IPS DF 19.7 (cell line): ENCODE data around the gene PCDHGA12.
"Not testable (repeated sequence)": the region's sequence is repeated elsewhere in the genome, so short reads cannot be mapped to it uniquely, and the experiment has no call there.

Experiments
- DNase-seq: peaks from one replicate; pipeline ENCODE4 v3.0.0-alpha.2; 2013; ENCODE audit warnings: low read depth, low spot score

The PCDHGA12 gene

DNA sequence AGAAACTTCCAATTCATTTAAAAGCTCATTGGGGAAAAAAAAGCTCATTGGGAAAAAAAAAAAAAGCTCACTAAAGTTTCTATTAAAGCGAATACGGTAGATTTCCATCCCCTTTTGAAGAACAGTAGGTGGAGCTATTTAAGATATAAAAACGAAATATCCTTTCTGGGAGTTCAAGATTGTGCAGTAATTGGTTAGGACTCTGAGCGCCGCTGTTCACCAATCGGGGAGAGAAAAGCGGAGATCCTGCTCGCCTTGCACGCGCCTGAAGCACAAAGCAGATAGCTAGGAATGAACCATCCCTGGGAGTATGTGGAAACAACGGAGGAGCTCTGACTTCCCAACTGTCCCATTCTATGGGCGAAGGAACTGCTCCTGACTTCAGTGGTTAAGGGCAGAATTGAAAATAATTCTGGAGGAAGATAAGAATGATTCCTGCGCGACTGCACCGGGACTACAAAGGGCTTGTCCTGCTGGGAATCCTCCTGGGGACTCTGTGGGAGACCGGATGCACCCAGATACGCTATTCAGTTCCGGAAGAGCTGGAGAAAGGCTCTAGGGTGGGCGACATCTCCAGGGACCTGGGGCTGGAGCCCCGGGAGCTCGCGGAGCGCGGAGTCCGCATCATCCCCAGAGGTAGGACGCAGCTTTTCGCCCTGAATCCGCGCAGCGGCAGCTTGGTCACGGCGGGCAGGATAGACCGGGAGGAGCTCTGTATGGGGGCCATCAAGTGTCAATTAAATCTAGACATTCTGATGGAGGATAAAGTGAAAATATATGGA lies at the start of gene PCDHGA12:
Gene PCDHGA12 (plus strand): TSS at position 176 of the 782 bp plus-strand sequence. CDS start 253 bp downstream, at position 429.
- no peak for DNase-seq

DNA sequence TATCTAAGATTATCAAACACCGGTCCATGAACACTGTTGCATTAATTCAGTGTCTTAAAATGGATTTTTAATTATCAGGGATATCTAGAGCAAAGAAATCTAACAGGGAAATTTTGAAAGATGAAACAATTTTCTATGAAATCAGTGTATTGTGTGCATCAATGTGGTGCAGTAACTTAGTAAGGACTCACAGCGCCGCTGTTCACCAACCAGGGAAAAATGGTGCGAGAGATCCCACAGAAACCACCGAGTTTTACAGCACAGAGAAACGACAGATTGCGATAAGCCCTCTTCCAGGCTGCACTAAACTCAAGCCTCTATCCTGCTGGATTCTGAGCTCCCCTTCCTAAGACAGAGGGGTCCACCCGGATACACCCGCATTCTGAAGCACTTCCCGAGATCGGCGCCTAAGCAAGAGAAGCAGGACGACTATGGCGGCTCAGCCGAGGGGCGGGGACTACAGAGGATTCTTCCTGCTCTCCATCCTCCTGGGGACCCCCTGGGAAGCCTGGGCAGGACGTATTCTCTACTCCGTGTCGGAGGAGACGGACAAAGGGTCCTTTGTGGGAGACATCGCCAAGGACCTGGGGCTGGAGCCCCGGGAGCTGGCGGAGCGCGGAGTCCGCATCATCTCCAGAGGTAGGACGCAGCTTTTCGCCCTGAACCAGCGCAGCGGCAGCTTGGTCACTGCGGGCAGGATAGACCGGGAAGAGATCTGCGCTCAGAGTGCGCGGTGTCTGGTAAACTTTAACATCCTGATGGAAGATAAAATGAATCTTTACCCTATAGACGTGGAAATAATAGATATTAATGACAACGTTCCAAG lies 47.6 kb upstream of the PCDHGA12 start, which contains the start of gene PCDHGA7:
Gene PCDHGA7 (plus strand): TSS at position 274 of the 826 bp plus-strand sequence. CDS start 158 bp downstream, at position 432.
- no peak for DNase-seq

DNA sequence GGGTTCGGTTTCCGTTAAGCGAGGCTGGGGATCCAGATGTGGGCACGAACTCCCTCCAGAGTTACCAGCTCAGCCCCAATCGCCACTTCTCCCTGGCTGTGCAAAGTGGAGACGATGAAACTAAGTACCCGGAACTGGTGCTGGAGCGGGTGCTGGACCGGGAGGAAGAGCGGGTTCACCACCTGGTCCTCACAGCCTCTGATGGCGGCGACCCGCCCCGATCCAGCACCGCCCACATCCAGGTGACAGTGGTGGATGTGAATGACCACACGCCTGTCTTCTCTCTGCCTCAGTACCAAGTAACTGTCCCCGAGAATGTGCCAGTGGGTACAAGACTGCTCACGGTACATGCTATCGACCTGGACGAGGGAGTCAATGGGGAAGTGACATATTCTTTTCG lies 47.0 kb upstream of the PCDHGA12 start:
- no peak for DNase-seq

DNA sequence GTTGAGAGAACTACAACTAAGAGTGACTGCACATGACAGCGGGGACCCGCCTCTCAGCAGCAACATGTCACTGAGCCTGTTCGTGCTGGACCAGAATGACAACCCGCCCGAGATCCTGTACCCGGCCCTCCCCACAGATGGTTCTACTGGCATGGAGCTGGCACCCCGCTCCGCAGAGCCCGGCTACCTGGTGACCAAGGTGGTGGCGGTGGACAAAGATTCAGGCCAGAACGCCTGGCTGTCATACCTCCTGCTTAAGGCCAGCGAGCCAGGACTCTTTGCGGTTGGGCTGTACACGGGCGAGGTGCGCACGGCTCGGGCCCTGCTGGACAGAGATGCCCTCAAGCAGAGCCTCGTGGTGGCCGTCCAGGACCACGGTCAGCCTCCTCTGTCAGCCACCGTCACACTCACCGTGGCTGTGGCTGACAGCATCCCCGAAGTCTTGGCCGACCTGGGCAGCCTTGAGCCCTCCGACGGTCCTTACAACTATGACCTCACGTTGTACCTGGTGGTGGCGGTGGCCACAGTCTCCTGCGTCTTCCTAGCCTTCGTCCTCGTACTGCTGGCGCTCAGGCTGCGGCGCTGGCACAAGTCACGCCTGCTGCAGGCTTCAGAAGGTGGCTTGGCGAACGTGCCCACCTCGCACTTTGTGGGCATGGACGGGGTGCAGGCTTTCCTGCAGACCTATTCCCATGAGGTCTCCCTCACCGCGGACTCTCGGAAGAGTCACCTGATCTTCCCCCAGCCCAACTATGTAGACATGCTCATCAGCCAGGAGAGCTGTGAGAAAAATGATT lies 45.6 kb upstream of the PCDHGA12 start:
- DNase-seq = no peak

DNA sequence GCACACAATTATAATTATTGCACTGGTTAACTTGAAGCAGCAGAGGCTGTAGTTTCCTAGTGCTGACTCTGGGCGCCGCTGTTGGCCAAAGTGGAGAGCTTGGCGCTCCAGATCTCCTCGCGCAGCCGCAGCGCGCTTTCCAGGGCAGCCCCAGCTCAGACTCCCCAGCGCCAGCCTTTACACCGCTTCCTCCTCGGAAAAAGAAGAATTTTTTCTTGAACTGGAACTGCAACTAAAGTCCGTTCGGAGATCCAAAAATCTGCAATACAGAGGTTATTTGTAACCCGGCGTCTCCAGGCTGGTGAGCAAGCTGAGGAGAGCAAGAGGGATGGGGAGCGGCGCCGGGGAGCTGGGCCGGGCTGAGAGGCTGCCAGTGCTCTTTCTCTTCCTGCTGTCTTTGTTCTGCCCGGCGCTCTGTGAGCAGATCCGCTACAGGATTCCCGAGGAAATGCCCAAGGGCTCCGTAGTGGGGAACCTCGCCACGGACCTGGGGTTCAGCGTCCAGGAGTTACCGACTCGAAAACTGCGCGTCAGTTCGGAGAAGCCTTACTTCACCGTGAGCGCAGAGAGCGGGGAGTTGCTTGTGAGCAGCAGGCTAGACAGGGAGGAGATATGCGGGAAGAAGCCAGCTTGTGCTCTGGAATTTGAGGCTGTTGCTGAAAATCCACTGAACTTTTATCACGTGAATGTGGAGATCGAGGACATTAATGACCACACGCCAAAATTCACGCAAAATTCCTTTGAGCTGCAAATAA lies 42.6 kb upstream of the PCDHGA12 start, which contains the start of gene PCDHGB4:
Gene PCDHGB4 (plus strand): TSS at position 142 of the 755 bp plus-strand sequence. CDS start 187 bp downstream, at position 329.
- DNase-seq = not testable (repeated sequence)

DNA sequence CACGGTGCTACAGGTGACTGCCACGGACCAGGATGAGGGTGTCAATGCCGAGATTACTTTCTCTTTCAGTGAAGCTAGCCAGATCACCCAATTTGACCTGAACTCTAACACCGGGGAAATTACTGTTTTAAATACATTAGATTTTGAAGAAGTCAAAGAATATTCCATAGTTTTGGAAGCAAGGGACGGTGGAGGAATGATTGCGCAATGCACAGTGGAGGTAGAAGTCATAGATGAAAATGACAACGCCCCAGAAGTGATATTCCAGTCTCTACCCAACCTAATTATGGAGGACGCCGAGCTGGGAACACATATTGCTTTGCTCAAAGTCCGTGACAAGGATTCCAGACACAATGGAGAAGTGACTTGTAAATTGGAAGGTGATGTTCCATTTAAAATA lies 41.6 kb upstream of the PCDHGA12 start:
- DNase-seq = no peak

DNA sequence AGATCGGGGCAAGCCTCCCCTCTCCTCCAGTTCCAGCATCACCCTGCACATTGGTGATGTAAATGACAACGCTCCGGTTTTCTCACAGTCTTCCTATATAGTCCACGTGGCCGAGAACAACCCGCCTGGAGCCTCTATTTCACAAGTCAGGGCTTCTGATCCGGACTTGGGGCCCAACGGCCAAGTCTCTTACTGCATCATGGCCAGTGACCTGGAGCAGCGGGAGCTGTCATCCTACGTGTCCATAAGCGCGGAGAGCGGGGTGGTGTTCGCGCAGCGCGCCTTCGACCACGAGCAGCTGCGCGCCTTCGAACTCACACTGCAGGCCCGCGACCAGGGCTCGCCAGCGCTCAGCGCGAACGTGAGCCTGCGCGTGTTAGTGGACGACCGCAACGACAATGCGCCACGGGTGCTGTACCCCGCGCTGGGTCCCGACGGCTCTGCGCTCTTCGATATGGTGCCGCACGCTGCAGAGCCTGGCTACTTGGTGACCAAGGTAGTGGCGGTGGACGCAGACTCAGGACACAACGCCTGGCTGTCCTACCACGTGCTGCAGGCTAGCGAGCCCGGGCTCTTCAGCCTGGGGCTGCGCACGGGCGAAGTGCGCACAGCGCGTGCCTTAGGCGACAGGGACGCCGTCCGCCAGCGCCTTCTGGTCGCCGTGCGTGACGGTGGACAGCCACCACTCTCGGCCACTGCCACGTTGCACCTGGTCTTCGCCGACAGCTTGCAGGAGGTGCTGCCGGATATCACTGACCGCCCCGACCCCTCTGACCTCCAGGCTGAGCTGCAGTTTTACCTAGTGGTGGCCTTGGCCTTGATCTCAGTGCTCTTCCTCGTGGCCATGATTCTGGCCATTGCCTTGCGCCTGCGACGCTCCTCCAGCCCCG lies 40.9 kb upstream of the PCDHGA12 start:
- DNase-seq = no peak

DNA sequence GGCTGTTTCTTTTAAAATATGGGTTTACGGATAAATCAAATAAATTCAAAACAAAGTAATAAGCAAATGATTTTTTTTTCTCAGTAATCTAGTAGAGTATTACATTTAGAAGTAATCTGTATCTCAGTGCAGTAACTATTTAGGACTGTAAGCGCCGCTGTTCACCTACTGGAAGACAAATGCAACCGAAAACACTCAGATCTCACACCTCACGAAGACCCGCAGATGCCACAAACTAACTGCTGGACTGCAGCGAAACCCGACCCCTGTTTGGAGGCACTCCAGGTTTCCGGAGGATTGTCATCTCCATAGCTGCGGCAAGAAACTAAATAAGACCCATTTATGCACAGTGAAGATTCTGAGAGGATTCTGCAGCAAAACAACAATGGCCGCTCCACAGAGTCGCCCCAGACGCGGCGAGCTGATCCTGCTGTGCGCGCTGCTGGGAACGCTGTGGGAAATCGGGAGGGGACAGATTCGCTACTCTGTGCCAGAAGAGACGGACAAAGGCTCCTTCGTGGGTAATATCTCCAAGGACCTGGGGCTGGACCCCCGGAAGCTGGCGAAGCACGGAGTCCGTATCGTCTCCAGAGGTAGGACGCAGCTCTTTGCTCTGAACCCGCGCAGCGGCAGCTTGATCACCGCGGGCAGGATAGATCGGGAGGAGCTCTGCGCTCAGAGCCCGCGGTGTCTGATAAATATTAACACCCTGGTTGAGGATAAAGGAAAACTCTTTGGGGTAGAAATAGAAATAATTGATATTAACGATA lies 37.7 kb upstream of the PCDHGA12 start, which contains the start of gene PCDHGA8:
Gene PCDHGA8 (plus strand): TSS at position 205 of the 770 bp plus-strand sequence. CDS start 181 bp downstream, at position 386.
- DNase-seq = no peak

DNA sequence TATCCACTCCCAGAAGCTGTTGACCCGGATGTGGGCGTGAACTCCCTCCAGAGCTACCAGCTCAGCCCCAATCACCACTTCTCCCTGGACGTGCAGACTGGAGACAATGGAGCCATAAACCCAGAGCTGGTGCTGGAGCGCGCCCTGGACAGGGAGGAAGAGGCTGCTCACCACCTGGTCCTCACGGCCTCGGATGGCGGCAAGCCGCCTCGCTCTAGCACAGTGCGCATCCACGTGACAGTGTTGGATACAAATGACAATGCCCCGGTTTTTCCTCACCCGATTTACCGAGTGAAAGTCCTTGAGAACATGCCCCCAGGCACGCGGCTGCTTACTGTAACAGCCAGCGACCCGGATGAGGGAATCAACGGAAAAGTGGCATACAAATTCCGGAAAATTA lies 37.0 kb upstream of the PCDHGA12 start:
- no peak for DNase-seq

DNA sequence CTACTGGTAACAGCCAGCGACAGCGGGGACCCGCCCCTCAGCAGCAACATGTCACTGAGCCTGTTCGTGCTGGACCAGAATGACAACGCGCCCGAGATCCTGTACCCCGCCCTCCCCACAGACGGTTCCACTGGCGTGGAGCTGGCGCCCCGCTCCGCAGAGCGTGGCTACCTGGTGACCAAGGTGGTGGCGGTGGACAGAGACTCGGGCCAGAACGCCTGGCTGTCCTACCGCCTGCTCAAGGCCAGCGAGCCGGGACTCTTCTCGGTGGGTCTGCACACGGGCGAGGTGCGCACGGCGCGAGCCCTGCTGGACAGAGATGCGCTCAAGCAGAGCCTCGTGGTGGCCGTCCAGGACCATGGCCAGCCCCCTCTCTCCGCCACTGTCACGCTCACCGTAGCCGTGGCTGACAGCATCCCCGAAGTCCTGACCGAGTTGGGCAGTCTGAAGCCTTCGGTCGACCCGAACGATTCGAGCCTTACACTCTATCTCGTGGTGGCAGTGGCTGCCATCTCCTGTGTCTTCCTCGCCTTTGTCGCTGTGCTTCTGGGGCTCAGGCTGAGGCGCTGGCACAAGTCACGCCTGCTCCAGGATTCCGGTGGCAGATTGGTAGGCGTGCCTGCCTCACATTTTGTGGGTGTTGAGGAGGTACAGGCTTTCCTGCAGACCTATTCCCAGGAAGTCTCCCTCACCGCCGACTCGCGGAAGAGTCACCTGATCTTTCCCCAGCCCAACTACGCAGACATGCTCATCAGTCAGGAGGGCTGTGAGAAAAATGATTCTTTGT lies 35.7 kb upstream of the PCDHGA12 start:
- DNase-seq = not testable (repeated sequence)

DNA sequence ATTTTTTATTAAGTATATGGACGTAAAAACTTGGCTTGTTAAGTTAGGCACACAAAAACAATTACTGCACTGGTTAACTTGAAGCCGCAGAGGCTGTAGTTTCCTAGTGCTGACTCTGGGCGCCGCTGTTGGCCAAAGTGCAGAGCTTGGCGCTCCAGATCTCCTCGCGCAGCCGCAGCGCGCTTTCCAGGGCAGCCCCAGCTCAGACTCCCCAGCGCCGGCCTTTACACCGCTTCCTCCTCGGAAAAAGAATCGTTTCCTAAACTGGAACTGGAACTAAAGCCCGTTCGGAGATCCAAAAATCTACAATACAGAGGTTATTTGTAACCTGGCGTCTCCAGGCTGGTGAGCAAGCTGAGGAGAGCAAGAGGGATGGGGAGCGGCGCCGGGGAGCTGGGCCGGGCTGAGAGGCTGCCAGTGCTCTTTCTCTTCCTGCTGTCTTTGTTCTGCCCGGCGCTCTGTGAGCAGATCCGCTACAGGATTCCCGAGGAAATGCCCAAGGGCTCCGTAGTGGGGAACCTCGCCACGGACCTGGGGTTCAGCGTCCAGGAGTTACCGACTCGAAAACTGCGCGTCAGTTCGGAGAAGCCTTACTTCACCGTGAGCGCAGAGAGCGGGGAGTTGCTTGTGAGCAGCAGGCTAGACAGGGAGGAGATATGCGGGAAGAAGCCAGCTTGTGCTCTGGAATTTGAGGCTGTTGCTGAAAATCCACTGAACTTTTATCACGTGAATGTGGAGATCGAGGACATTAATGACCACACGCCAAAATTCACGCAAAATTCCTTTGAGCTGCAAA lies 32.4 kb upstream of the PCDHGA12 start, which contains the start of gene PCDHGB5:
Gene PCDHGB5 (plus strand): TSS at position 192 of the 796 bp plus-strand sequence. CDS start 181 bp downstream, at position 373.
- not testable (repeated sequence) for DNase-seq

DNA sequence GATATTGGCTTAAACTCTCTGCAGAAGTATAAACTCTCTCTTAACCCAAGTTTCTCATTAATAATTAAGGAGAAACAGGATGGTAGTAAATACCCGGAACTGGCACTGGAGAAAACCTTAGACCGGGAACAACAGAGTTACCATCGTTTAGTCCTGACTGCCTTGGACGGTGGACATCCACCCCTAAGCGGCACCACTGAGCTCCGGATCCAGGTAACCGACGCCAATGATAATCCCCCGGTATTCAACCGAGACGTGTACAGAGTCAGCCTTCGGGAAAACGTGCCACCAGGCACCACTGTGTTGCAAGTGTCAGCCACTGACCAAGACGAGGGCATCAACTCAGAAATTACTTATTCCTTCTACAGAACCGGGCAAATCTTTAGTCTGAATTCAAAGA lies 31.7 kb upstream of the PCDHGA12 start:
- no peak for DNase-seq

DNA sequence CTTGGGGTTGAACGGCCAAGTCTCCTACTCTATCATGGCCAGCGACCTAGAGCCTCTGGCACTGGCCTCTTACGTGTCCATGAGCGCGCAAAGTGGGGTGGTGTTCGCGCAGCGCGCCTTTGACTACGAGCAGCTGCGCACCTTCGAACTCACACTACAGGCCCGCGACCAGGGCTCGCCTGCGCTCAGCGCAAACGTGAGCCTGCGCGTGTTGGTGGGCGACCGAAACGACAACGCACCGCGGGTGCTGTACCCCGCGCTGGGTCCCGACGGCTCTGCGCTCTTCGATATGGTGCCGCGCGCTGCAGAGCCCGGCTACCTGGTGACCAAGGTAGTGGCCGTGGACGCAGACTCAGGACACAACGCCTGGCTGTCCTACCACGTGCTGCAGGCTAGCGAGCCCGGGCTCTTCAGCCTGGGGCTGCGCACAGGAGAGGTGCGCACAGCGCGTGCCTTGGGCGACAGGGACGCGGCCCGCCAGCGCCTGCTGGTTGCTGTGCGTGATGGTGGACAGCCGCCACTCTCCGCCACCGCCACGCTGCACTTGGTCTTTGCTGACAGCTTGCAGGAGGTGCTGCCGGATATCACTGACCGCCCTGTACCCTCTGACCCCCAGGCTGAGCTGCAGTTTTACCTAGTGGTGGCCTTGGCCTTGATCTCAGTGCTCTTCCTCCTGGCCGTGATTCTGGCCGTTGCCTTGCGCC lies 30.6 kb upstream of the PCDHGA12 start:
- no peak for DNase-seq

DNA sequence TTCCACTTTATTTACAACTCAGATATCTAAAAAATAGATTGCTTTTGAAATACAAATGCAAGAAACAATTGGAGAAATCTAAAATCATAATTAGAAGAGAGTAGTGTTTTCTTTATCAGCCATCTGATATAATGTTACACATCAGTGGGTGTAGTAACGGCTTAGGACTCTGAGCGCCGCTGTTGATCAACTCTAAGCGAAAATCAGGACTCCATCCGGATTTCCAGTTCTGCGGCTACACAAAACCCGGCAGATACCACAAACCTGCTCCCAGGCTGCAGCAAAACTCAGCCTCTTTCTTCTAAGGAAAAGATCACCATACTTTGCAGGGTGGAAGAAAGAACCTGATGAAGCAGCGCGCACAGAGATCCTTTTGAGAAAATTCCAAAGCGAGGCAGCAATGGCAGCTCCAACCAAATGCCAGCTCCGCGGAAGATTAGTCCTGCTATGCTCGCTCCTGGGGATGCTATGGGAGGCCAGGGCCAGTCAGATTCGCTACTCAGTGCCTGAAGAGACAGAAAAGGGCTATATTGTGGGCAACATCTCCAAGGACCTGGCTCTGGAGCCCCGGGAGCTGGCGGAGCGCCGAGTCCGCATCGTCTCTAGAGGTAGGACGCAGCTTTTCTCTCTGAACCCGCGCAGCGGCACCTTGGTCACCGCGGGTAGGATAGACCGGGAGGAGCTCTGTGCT lies 27.6 kb upstream of the PCDHGA12 start, which contains the start of gene PCDHGA9:
Gene PCDHGA9 (plus strand): TSS at position 226 of the 691 bp plus-strand sequence. CDS start 175 bp downstream, at position 401.
- no peak for DNase-seq

DNA sequence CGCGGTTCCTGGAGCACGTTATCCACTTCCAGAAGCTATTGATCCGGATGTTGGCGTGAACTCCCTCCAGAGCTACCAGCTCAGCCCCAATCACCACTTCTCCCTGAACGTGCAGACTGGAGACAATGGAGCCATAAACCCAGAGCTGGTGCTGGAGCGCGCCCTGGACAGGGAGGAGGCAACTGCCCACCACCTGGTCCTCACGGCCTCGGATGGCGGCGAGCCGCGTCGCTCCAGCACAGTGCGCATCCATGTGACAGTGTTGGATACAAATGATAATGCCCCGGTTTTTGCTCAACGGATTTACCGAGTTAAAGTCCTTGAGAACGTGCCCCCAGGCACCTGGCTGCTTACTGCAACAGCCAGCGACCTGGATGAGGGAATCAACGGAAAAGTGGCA lies 26.9 kb upstream of the PCDHGA12 start:
- DNase-seq = no peak
